ENCODE data around the gene SCARB1. TPM values are rescaled to one million over a fixed set of nuclear protein-coding genes. Genes with fewer than 3 reads are reported as not detected.

The SCARB1 gene
- total and polyA plus RNA-seq, 9 donors = 20.8 to 1,262 (median 81.7) TPM

GRCh38 chr12:124753993-124754392 lies 109.7 kb downstream of the SCARB1 start:
- H3K9me3 ChIP-seq = no peaks in the 10 kb centered on the region
- WGBS, 3 donors = 94 to 95% (median 95%) methylated on average over 4 of the region's 4 CpGs
- TF ChIP-seq EP300 (IDR thresholded peaks at IDR 0.05) (no peak), CTCF (IDR thresholded peaks at IDR 0.05) (no peak), POLR2A (IDR thresholded peaks at IDR 0.05) (no peak)
- H3K36me3 ChIP-seq = no peaks in the 10 kb centered on the region
- no peak for DNase-seq
- H3K4me1 ChIP-seq (ENCODE audit: insufficient read depth) = no peaks in the 10 kb centered on the region
- no peaks in the 10 kb centered on the region for H3K27me3 ChIP-seq
- intact Hi-C loops (cut with DNase I) = no loop called here
- H3K4me3 ChIP-seq = no peak overlapping the region
- no peak overlapping the region for H3K27ac ChIP-seq

- Histone ChIP-seq H3K4me1 (ENCODE audit: insufficient read depth) (no peaks in the 10 kb centered on the region), H3K9me3 (no peaks in the 10 kb centered on the region), H3K4me3 (no peak overlapping the region), H3K27me3 (no peaks in the 10 kb centered on the region), H3K27ac (no peak overlapping the region), H3K36me3 (no peaks in the 10 kb centered on the region)
- WGBS, 3 donors = 82 to 93% (median 92%) methylated on average over 11 of the region's 11 CpGs
- no peak for DNase-seq
- intact Hi-C loops (cut with DNase I) = no loop called here
- TF ChIP-seq POLR2A (IDR thresholded peaks at IDR 0.05) (no peak), CTCF (IDR thresholded peaks at IDR 0.05) (no peak), EP300 (IDR thresholded peaks at IDR 0.05) (no peak)
Measured at GRCh38 chr12:124753228-124753591, 110.5 kb downstream of the SCARB1 start.

GRCh38 chr12:124752437-124753227 lies 111.0 kb downstream of the SCARB1 start:
- H3K27me3 ChIP-seq = no peaks in the 10 kb centered on the region
- H3K9me3 ChIP-seq = no peaks in the 10 kb centered on the region
- no peak for DNase-seq
- H3K36me3 ChIP-seq = no peaks in the 10 kb centered on the region
- H3K4me1 ChIP-seq (ENCODE audit: insufficient read depth) = no peaks in the 10 kb centered on the region
- H3K4me3 ChIP-seq = no peak overlapping the region
- TF ChIP-seq POLR2A (IDR thresholded peaks at IDR 0.05) = no peak
- TF ChIP-seq EP300 (IDR thresholded peaks at IDR 0.05) = no peak
- no peak for TF ChIP-seq CTCF (IDR thresholded peaks at IDR 0.05)
- no peak overlapping the region for H3K27ac ChIP-seq
- 76 to 83% (median 83%) methylated on average over 10 of the region's 10 CpGs for WGBS, 3 donors
- intact Hi-C loops (cut with DNase I) = no loop called here

- no peak overlapping the region for H3K4me3 ChIP-seq
- no peaks in the 10 kb centered on the region for H3K36me3 ChIP-seq
- TF ChIP-seq POLR2A (IDR thresholded peaks at IDR 0.05) (no peak), EP300 (IDR thresholded peaks at IDR 0.05) (no peak), CTCF (IDR thresholded peaks at IDR 0.05) (no peak)
- no peaks in the 10 kb centered on the region for H3K27me3 ChIP-seq
- intact Hi-C loops (cut with DNase I) = no loop called here
- 93 to 95% (median 93%) methylated on average over 14 of the region's 14 CpGs for WGBS, 3 donors
- no peaks in the 10 kb centered on the region for H3K9me3 ChIP-seq
- H3K4me1 ChIP-seq (ENCODE audit: insufficient read depth) = peaks cover 2% of the 10 kb centered on the region
- no peak overlapping the region for H3K27ac ChIP-seq
- DNase-seq = no peak
Measured at GRCh38 chr12:124751654-124752355, 111.9 kb downstream of the SCARB1 start.
